Kidney epithelial cell (primary cell): ENCODE data around the gene MRPL3. TPM values are rescaled to one million over a fixed set of nuclear protein-coding genes. Genes with fewer than 3 reads are reported as not detected.

Source experiments
- DNase-seq: peaks from one replicate; pipeline ENCODE4 v3.0.0-alpha.2; 2010; ENCODE audit warnings: low read depth
- H3K27me3 ChIP-seq: 2 replicates; pipeline ENCODE4 v1.6.0; 2011; ENCODE audit warnings: low read length; ENCODE audit not compliant: control insufficient read depth, insufficient read depth
- H3K36me3 ChIP-seq: 2 replicates; pipeline ENCODE4 v1.5.1; 2011; ENCODE audit warnings: low read length; ENCODE audit not compliant: control insufficient read depth, insufficient read depth
- H3K4me3 ChIP-seq: 2 replicates; pipeline ENCODE4 v1.5.1; 2011; ENCODE audit warnings: low read depth, mild to moderate bottlenecking, control low read depth, low read length
- CTCF ChIP-seq: IDR thresholded peaks from 2 replicates; pipeline ENCODE4 v1.5.1; 2011; ENCODE audit warnings: mild to moderate bottlenecking, moderate library complexity, low read length, control low read depth, inconsistent platforms; ENCODE audit not compliant: insufficient read depth, poor library complexity, severe bottlenecking
- total RNA-seq: library from RNA; depleted of rRNA; stranded (reverse); fragments of >200 nt; gene quantifications from 2 replicates; pipeline ENCODE4 v1.2.3, GENCODE V29; 2015

The MRPL3 gene
- total RNA-seq, 1 donor from 2014 or later, result 132 TPM

DNA sequence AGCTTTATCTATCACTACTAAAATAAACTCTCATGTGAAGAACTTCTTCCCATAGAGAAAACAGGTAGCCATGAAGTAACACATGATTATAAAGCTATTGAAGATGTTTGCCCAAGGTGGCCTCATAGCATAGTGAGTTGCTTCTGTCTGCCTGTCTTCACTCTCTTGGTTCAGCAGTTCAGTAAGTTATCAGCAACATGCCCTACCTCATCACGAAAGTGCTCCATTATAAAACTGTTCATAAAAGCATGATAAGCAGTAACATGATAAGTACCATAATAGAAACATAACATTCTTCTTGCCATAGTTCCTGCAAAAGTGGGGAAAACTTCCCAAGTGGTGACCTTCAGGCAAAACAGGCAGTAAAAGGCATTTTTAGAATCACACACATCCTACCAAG is 45.6 kb downstream of the MRPL3 start:
- no peak for TF ChIP-seq CTCF
- Histone ChIP-seq H3K4me3 (no peak overlapping the region), H3K36me3 (no peaks in the 10 kb centered on the region), H3K27me3 (no peaks in the 10 kb centered on the region)
- no peak for DNase-seq

DNA sequence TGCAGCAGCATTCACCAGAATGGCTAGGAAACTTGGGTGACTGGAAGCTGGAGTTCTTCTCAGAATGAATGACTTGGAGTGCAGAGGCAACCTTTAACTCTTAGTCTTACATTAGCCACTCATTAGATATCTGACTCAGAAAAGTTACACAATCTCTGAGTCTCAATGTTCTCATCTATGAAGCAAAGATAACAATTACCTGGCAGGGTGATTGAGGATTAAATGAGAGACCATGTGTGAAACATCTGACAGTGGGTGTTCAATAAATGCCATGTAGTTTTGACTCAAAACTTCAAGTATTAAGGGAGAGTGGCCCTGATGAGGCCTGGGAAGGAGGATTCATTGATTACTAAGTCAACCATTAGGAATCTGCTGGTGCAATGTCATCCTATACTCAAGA is 48.3 kb downstream of the MRPL3 start:
- TF ChIP-seq CTCF, result no peak
- H3K27me3 ChIP-seq, result no peaks in the 10 kb centered on the region
- no peak overlapping the region for H3K4me3 ChIP-seq
- no peaks in the 10 kb centered on the region for H3K36me3 ChIP-seq
- DNase-seq, result peak; percentile 37

DNA sequence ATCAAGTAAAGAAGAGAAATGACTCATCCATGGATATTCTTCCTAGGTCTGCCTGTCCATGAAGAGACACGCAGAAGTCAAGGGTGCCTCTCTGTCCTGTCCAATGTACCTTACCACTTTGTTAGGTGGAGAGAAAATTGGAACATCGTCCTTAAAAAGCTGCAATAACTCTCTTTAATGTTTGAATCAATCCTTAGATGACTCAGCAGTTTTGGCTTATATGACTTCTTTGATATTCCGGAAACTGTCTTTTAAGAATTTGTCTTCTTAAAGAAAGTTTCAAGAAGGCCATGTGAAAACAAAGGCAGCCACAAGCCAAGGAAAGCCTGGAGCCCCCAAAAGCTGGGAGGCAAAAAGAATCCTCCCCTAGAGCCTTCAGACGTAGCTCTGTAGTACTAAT is 49.2 kb downstream of the MRPL3 start:
- Histone ChIP-seq H3K4me3 (no peak overlapping the region), H3K27me3 (no peaks in the 10 kb centered on the region), H3K36me3 (no peaks in the 10 kb centered on the region)
- DNase-seq, result no peak
- TF ChIP-seq CTCF, result no peak

- TF ChIP-seq CTCF, result no peak
- no peak for DNase-seq
- Histone ChIP-seq H3K36me3 (no peaks in the 10 kb centered on the region), H3K4me3 (no peak overlapping the region), H3K27me3 (no peaks in the 10 kb centered on the region)
Observed at GRCh38 chr3:131447349-131447748, 55.4 kb downstream of the MRPL3 start.

DNA sequence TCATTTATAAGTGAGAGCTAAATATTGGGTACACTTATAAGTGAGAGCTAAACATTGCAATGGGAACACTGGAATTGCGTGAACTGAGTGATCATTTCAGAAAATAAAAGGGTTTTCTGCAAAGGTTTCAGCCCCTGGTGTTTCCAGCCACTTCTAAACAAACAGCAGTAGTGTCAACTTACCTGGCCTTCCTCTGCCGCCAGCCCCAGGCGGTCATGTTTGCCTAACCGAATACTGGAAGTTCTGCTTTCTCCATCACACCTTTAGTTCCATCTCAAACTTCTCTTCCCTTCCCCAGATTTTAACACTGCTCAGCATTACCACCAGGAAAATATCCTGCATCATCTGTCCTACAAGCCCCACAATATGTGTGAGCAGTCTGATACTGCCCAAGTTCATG is 58.6 kb downstream of the MRPL3 start:
- no peaks in the 10 kb centered on the region for H3K36me3 ChIP-seq
- no peak for TF ChIP-seq CTCF
- no peak for DNase-seq
- H3K27me3 ChIP-seq, result no peaks in the 10 kb centered on the region
- no peak overlapping the region for H3K4me3 ChIP-seq

DNA sequence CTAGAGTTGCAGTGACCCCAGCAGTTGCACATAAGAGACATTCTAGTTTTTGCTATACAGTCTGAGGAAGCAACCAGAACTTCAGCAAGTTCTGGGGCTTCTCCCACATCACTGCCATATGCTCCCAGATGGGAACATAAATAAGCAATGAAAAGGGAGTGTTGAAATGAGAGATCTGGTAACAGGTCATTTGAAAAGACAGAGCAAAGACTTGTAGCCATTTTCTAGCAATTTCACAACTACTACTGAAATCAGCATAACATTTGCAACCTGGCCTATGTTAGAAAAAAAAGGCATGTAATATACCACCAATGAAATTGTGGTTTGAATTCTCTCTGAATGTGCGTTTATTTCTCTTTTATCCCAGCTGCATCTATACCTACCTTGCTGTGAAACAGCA is 63.7 kb downstream of the MRPL3 start:
- TF ChIP-seq CTCF, result no peak
- DNase-seq, result no peak
- H3K27me3 ChIP-seq, result no peaks in the 10 kb centered on the region
- H3K4me3 ChIP-seq, result no peak overlapping the region
- H3K36me3 ChIP-seq, result no peaks in the 10 kb centered on the region
